H9 (cell line): Measurements from ENCODE around the gene CTBS. TPM values are rescaled to one million over a fixed set of nuclear protein-coding genes. Genes with fewer than 3 reads are reported as not detected.

ENCODE experiments used
- DNase-seq: peaks from one replicate; pipeline ENCODE4 v3.0.0-alpha.2; 2017
- H2AFZ ChIP-seq: one replicate; pipeline ENCODE4 v1.6.1; 2013; ENCODE audit warnings: mild to moderate bottlenecking, low read length, control low read depth, moderate library complexity
- H2AK5ac ChIP-seq: 2 replicates; pipeline ENCODE4 v1.6.1; 2013; ENCODE audit warnings: low read length, control low read depth, mixed read lengths; ENCODE audit not compliant: insufficient read length
- H2BK120ac ChIP-seq: one replicate; pipeline ENCODE4 v1.6.1; 2013; ENCODE audit warnings: low read depth, mild to moderate bottlenecking, low read length, control low read depth, inconsistent platforms; ENCODE audit not compliant: poor library complexity, severe bottlenecking
- H2BK12ac ChIP-seq: 2 replicates; pipeline ENCODE4 v1.6.1; 2013; ENCODE audit warnings: low read length, control low read depth, mixed read lengths, low read depth; ENCODE audit not compliant: insufficient read length
- H2BK15ac ChIP-seq: 2 replicates; pipeline ENCODE4 v1.6.1; 2013; ENCODE audit warnings: low read depth, low read length, control low read depth
- H2BK20ac ChIP-seq: one replicate; pipeline ENCODE4 v1.6.1; 2013; ENCODE audit warnings: low read depth, mild to moderate bottlenecking, low read length, control low read depth, inconsistent platforms; ENCODE audit not compliant: poor library complexity, severe bottlenecking
- H2BK5ac ChIP-seq: 2 replicates; pipeline ENCODE4 v1.6.1; 2013; ENCODE audit warnings: low read length, control low read depth, mixed read lengths; ENCODE audit not compliant: insufficient read length
- H3K14ac ChIP-seq: 2 replicates; pipeline ENCODE4 v1.6.1; 2013; ENCODE audit warnings: low read length, control low read depth; ENCODE audit not compliant: insufficient read depth
- H3K18ac ChIP-seq: 2 replicates; pipeline ENCODE4 v1.6.1; 2013; ENCODE audit warnings: low read depth, mild to moderate bottlenecking, mixed read lengths, low read length, control low read depth; ENCODE audit not compliant: insufficient read length
- H3K23ac ChIP-seq: 2 replicates; pipeline ENCODE4 v1.6.1; 2013; ENCODE audit warnings: low read length, control low read depth, mixed read lengths, low read depth; ENCODE audit not compliant: insufficient read length
- H3K23me2 ChIP-seq: 2 replicates; pipeline ENCODE4 v1.6.1; 2013; ENCODE audit warnings: low read depth, mild to moderate bottlenecking, mixed read lengths, low read length, control low read depth; ENCODE audit not compliant: insufficient read length, poor library complexity, severe bottlenecking
- H3K27ac ChIP-seq: 2 replicates; pipeline ENCODE4 v1.5.1; 2013; ENCODE audit warnings: low read length, control low read depth, mixed read lengths, low read depth; ENCODE audit not compliant: insufficient read length
- H3K27me3 ChIP-seq: 2 replicates; pipeline ENCODE4 v1.6.1; 2013; ENCODE audit warnings: low read length, control low read depth, inconsistent platforms; ENCODE audit not compliant: insufficient read depth
- H3K4ac ChIP-seq: 2 replicates; pipeline ENCODE4 v1.6.1; 2013; ENCODE audit warnings: low read depth, mild to moderate bottlenecking, control low read depth, inconsistent platforms, low read length, moderate library complexity
- H3K4me1 ChIP-seq: 2 replicates; pipeline ENCODE4 v1.6.1; 2013; ENCODE audit warnings: low read length, control low read depth, inconsistent platforms; ENCODE audit not compliant: insufficient read depth
- H3K4me2 ChIP-seq: 2 replicates; pipeline ENCODE4 v1.6.1; 2013; ENCODE audit warnings: low read length, control low read depth, mixed read lengths; ENCODE audit not compliant: insufficient read length, insufficient read depth
- H3K56ac ChIP-seq: 2 replicates; pipeline ENCODE4 v1.6.1; 2013; ENCODE audit warnings: low read depth, mild to moderate bottlenecking, mixed read lengths, low read length, control low read depth; ENCODE audit not compliant: insufficient read length
- H3K79me1 ChIP-seq: 2 replicates; pipeline ENCODE4 v1.6.1; 2013; ENCODE audit warnings: low read depth, mild to moderate bottlenecking, moderate library complexity, low read length, control low read depth, inconsistent platforms; ENCODE audit not compliant: insufficient read depth, poor library complexity, severe bottlenecking
- H3K79me2 ChIP-seq: 2 replicates; pipeline ENCODE4 v1.6.1; 2013; ENCODE audit warnings: low read length, control low read depth, inconsistent platforms; ENCODE audit not compliant: insufficient read depth
- H3K9ac ChIP-seq: 2 replicates; pipeline ENCODE4 v1.6.1; 2013; ENCODE audit warnings: low read length, control low read depth, mixed read lengths; ENCODE audit not compliant: insufficient read length; ENCODE audit errors: extremely low read depth
- H3K9me3 ChIP-seq: one replicate; pipeline ENCODE4 v1.6.1; 2013; ENCODE audit warnings: low read depth, low read length, inconsistent platforms; ENCODE audit not compliant: control insufficient read depth
- H3T11ph ChIP-seq: one replicate; pipeline ENCODE4 v1.6.1; 2013; ENCODE audit warnings: mild to moderate bottlenecking, low read length, control low read depth, inconsistent platforms
- H4K20me1 ChIP-seq: one replicate; pipeline ENCODE4 v1.6.1; 2013; ENCODE audit not compliant: control insufficient read depth, insufficient read length, insufficient read depth
- H4K5ac ChIP-seq: 2 replicates; pipeline ENCODE4 v1.6.1; 2013; ENCODE audit warnings: low read depth, mild to moderate bottlenecking, mixed read lengths, low read length, control low read depth; ENCODE audit not compliant: insufficient read length
- H4K8ac ChIP-seq: replicated peaks from 2 replicates; pipeline ENCODE4 v1.6.1; 2013; ENCODE audit warnings: low read length, control low read depth, mixed read lengths, low read depth; ENCODE audit not compliant: insufficient read length
- H4K91ac ChIP-seq: 2 replicates; pipeline ENCODE4 v1.6.1; 2013; ENCODE audit warnings: low read depth, mild to moderate bottlenecking, moderate library complexity, mixed read lengths, low read length, control low read depth; ENCODE audit not compliant: insufficient read length
- H3K27ac Mint-ChIP-seq, 3 experiments: 2 replicates in 2 of 3; 3 replicates in 1 of 3; pipeline ENCODE4 v1.8.0; 2020 to 2021; ENCODE audit warnings: mixed read lengths in 3 of 3, mild to moderate bottlenecking in 1 of 3, moderate library complexity in 1 of 3
- H3K27me3 Mint-ChIP-seq: 2 replicates; pipeline ENCODE4 v1.8.0; 2021; ENCODE audit warnings: low read depth, mild to moderate bottlenecking, moderate library complexity, mixed read lengths
- H3K36me3 Mint-ChIP-seq, 3 experiments: 2 replicates in 2 of 3; 3 replicates in 1 of 3; pipeline ENCODE4 v1.8.0; 2020 to 2021; ENCODE audit warnings: low read depth in 3 of 3, mixed read lengths in 3 of 3; ENCODE audit not compliant: insufficient read depth in 1 of 3
- H3K4me1 Mint-ChIP-seq, 2 experiments: 2 replicates each; pipeline ENCODE4 v1.8.0; 2020; ENCODE audit warnings: mixed read lengths in 2 of 2
- H3K4me3 Mint-ChIP-seq, 2 experiments: 2 replicates in 1 of 2; 3 replicates in 1 of 2; pipeline ENCODE4 v1.8.0; 2020 to 2021; ENCODE audit warnings: mild to moderate bottlenecking in 2 of 2, mixed read lengths in 2 of 2, moderate library complexity in 1 of 2
- H3K9me3 Mint-ChIP-seq, 2 experiments: 2 replicates in 1 of 2; 3 replicates in 1 of 2; pipeline ENCODE4 v1.8.0; 2020; ENCODE audit warnings: mild to moderate bottlenecking in 2 of 2, mixed read lengths in 2 of 2, moderate library complexity in 1 of 2
- WGBS: extraction: QIAGEN DNeasy Blood & Tissue Kit; methylation state at CpG from one replicate; pipeline ENCODE4 v1.1.7; 2013; ENCODE audit warnings: missing lambda C conversion rate, low lambda C conversion rate, mixed read lengths; ENCODE audit not compliant: insufficient read length; ENCODE audit errors: extremely low coverage; 5-methylcytosine and 5-hydroxymethylcytosine counted together
- total RNA-seq: library from RNA; stranded (reverse); gene quantifications from 2 replicates; pipeline ENCODE4 v1.2.1, GENCODE V29; 2021
- TF ChIP-seq, protein P1 (sequence below): fragments of 200-600 bp; sonication (generic); conservative IDR thresholded peaks from 3 replicates; pipeline ENCODE4 v1.8.0; 2021; ENCODE audit warnings: antibody characterized with exemption, mild to moderate bottlenecking

Gene CTBS
- total RNA-seq, 1 experiment from 2014 or later = 2.8 TPM

- no peak overlapping the region for H2BK12ac ChIP-seq
- H3K4me1 Mint-ChIP-seq = peaks cover 26 to 35% of the 10 kb centered on the region in 2 experiments
- H3K9ac ChIP-seq = no peak overlapping the region
- TF ChIP-seq, protein P1, sequence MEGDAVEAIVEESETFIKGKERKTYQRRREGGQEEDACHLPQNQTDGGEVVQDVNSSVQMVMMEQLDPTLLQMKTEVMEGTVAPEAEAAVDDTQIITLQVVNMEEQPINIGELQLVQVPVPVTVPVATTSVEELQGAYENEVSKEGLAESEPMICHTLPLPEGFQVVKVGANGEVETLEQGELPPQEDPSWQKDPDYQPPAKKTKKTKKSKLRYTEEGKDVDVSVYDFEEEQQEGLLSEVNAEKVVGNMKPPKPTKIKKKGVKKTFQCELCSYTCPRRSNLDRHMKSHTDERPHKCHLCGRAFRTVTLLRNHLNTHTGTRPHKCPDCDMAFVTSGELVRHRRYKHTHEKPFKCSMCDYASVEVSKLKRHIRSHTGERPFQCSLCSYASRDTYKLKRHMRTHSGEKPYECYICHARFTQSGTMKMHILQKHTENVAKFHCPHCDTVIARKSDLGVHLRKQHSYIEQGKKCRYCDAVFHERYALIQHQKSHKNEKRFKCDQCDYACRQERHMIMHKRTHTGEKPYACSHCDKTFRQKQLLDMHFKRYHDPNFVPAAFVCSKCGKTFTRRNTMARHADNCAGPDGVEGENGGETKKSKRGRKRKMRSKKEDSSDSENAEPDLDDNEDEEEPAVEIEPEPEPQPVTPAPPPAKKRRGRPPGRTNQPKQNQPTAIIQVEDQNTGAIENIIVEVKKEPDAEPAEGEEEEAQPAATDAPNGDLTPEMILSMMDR = no peak
- H3K27me3 Mint-ChIP-seq = no peaks in the 10 kb centered on the region
- H3K9me3 Mint-ChIP-seq = peaks cover 9 to 23% of the 10 kb centered on the region in 2 experiments; a peak in 4 of 5 replicates
- no peak overlapping the region for H3K4ac ChIP-seq
- H3T11ph ChIP-seq = no peak overlapping the region
- H3K18ac ChIP-seq = no peak overlapping the region
- H2BK15ac ChIP-seq = no peak overlapping the region
- H3K23ac ChIP-seq = no peak overlapping the region
- H2BK20ac ChIP-seq = no peak overlapping the region
- no peak overlapping the region for H2BK120ac ChIP-seq
- no peak overlapping the region for H4K8ac ChIP-seq
- H4K5ac ChIP-seq = no peak overlapping the region
- no peak overlapping the region for H3K14ac ChIP-seq
- H3K23me2 ChIP-seq = no peaks in the 10 kb centered on the region
- peak overlapping the region in 1 of 3 experiments; percentile 38; a peak in 3 of 7 replicates for H3K27ac Mint-ChIP-seq
- no peak overlapping the region for H2AFZ ChIP-seq
- no CpG with 5 or more reads among the region's 2 CpGs for WGBS
- H3K27me3 ChIP-seq = no peaks in the 10 kb centered on the region
- H3K4me2 ChIP-seq = no peak overlapping the region
- no peak overlapping the region for H3K4me3 Mint-ChIP-seq
- peaks cover 4% of the 10 kb centered on the region for H3K9me3 ChIP-seq
- no peak overlapping the region for H3K56ac ChIP-seq
- H3K79me2 ChIP-seq = no peaks in the 10 kb centered on the region
- H4K20me1 ChIP-seq = no peaks in the 10 kb centered on the region
- no peak overlapping the region for H4K91ac ChIP-seq
- H3K79me1 ChIP-seq = no peaks in the 10 kb centered on the region
- no peak for DNase-seq
- no peak overlapping the region for H3K27ac ChIP-seq
- H2BK5ac ChIP-seq = no peak overlapping the region
- peaks cover 3 to 22% (median 7%) of the 10 kb centered on the region in 3 experiments; a peak in 5 of 7 replicates for H3K36me3 Mint-ChIP-seq
- no peaks in the 10 kb centered on the region; the same call in 1 of the 2 replicates for H3K4me1 ChIP-seq
- H2AK5ac ChIP-seq = no peak overlapping the region
These were observed 9.9 kb upstream of the CTBS start for GRCh38 chr1:84584126-84584525.
